Measurements from ENCODE around the gene HYAL3.
"Not testable (repeated sequence)": the region's sequence is repeated elsewhere in the genome, so short reads cannot be mapped to it uniquely, and the experiment has no call there.

HYAL3 gene

DNA sequence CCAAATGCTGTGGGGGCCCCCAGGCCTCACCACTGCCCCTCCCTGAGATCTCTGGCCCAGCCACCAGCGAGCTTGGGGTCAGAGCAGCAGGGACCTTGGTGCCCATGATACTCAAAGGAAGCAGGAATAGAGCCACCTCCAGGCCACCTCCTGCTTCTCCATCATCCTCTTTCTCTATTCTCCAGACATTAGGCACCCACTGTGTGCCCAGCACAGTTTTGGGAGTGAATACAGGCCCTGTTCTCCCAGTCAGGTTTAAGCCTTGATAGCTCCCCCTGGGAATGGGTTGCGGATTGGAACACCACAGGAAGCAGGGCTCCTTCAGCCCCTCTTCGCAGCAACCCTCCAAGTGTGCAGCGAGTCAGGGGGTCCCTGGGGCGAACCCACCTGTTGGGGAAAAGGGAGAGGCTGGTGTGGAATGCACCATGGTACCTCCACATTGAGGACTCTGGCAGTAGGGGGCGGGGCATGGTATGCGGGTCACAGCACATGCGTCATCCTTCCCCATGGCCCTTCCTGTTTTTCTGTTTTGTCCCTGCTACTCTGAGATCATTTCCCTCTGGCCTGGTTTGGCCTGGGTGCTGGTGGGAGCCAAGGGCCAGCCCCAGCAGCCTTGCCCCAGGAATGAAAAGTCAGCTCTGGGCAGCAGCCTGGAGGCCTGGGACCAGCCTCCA, 44.5 kb downstream of the HYAL3 start:
- DNase-seq, result no peak

DNA sequence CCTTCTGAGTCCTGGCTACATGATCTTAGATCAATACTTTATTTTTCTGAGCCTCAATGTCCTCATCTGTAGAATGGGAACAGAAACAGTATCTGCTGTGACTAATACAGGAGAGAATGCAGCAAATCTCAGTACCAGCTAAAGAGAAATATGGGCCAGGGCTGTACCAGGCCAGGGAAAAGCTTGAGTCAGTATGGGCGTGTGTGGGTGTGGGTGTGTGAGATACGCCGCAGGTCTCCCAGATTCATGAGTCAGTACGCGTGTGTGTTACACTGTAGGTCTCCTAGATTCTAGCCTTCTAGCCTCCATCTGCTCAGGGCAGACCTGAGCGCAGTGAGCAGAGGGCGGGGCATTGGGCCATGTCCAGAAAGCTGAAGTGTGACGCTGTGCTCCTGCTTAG, 48.0 kb downstream of the HYAL3 start:
- DNase-seq, result no peak

DNA sequence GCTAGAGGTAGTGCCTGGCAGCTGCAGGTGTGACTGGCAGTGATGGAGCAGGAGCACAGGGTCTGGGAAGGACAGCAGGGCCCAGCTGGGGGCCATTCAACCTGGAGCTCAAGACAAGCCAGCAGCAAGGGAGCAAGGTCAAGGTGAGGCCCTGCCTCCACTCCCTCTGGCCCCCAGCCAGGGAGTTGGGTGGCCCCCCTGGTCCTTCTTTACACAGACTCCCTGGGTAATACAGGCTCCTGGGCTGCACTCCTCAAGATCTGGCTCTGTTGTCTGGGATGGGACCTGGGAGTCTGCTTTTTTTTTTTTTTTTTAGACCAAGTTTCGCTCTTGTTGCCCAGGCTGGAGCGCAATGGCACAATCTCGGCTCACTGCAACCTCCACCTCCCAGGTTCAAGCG, 48.7 kb downstream of the HYAL3 start:
- DNase-seq, result no peak

DNA sequence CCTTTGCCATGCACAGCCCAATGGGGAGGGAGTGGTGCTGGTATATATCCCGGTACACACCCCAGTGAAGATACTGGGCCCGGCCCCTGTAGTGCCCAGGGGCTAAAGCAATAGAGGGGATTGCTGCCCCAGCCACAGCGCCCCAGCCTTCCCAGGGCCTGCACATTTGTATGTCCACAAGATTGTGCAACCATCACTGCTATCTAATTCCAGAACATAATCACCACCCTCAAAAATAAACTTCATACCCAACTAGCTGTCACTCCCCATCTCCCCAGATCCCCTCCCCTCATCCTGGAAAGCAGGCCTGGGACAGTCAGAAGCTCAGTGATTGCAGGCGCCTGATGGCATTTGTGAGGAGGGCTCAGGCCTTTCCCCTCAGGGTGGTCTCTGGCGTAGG, 49.7 kb downstream of the HYAL3 start:
- DNase-seq, result no peak

- DNase-seq, result peak; percentile 47
Observed at GRCh38 chr3:50248387-50248786, 50.8 kb downstream of the HYAL3 start.

GRCh38 chr3:50246517-50246954, 52.7 kb downstream of the HYAL3 start:
- DNase-seq, result peak; percentile 97

DNA sequence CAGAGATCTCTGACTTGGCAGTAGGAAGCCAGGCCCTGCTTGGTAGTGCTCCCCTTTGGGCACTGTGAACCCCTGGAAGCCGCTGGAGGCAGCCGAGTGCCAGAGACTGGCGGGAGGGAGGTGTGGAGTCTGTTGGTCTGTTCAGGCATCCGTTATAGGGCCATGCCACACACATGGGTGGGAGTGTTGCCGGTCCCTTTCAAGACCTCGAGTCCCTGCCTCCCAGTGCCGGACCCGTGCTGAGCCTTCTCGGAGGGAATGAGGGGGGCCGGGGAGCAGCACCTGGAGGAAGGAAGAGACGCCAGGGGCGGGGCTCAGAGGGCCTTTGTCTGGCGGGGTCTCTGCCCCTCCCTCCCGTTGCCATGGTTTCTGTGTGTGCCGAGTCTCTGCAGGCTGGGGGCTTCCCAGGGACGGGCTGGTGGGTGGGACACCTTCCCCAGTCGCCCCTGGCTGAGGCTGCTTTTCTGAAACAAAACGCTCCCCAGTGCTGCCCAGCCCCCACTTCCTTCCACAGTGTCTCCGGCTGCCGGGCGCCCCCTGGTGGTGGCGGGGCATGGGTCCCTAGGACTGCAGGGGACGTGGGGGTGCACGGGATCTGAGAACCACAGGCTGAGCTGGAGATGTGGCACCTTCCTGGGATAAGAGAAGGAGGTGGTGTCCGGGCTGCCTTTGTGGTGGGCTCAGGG, 53.2 kb downstream of the HYAL3 start:
- DNase-seq, result peak; percentile 93

DNA sequence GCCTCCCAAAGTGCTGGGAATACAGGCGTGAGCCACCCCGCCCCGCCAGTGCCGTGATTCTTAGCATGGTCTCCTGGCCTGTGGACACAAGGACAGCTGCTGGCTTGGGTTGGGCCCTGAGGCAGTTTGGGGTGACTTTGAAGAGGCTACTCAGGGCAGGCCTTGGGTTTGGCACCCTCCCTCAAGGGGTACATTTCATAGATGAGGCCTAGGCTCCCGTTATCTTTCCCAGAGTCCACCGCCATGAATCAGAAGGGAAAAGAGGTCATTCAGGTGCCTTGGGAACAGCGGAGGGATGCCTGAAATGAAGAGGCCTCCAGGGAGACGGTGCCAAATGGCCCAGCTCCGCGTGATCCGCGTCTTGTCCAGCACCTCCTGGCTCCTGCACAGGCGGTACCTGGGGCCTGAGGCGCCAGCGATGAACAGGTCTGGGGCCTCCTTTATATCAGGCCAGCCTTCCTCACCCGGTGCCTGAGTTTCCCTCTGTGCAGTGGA, 53.9 kb downstream of the HYAL3 start:
- DNase-seq, result no peak

GRCh38 chr3:50244813-50245212, 54.4 kb downstream of the HYAL3 start:
- DNase-seq, result not testable (repeated sequence)

GRCh38 chr3:50243543-50243895, 55.7 kb downstream of the HYAL3 start:
- DNase-seq, result no peak

GRCh38 chr3:50242851-50243542, 56.2 kb downstream of the HYAL3 start:
- DNase-seq, result peak; percentile 37
